ENCODE measurements around the gene INPP5D.

GRCh38 chr2:233250568-233250967 lies 190.4 kb downstream of the INPP5D start:
- TF ChIP-seq CTCF (conservative IDR thresholded peaks at IDR 0.05; ENCODE audit: low read depth, low read length) (no peak), EZH2 (IDR thresholded peaks at IDR 0.05; ENCODE audit: borderline replicate concordance, low read depth, low read length, poor library complexity, severe bottlenecking) (no peak)

Measured in A673 (cell line).